Sciatic nerve (tissue), 2 donors: ENCODE measurements around the gene EMID1. TPM values are rescaled to one million over a fixed set of nuclear protein-coding genes. Genes with fewer than 3 reads are reported as not detected.

Experiments
- ATAC-seq: fragments of 200-7000 bp; cut with Tn5 transposase; one replicate; pipeline ENCODE4 v1.9.1; 2020; ENCODE audit warnings: mild to moderate bottlenecking, moderate library complexity
- DNase-seq: peaks from one replicate; pipeline ENCODE4 v3.0.0-alpha.2; 2020; ENCODE audit warnings: low spot score
- intact Hi-C: fragments of 100-400 bp; cut with DNase I; formaldehyde crosslinking; loops from one replicate; pipeline ENCODE4 v1.14.2; 2022
- total RNA-seq: library from RNA; stranded (reverse); fragmentation: NEBNext Ultra II Directional; extraction: Animal tissue kit (Norgen Biotek cat#: 25700); gene quantifications from one replicate; pipeline ENCODE4 v1.2.1, GENCODE V29; 2021
- donor health status: DM: no; HTN: no; CAD: no.
- donor health status: DM: no; HTN: no; CAD: no.

EMID1 gene
- total RNA-seq, 1 donor from 2014 or later, result 3.7 TPM

DNA sequence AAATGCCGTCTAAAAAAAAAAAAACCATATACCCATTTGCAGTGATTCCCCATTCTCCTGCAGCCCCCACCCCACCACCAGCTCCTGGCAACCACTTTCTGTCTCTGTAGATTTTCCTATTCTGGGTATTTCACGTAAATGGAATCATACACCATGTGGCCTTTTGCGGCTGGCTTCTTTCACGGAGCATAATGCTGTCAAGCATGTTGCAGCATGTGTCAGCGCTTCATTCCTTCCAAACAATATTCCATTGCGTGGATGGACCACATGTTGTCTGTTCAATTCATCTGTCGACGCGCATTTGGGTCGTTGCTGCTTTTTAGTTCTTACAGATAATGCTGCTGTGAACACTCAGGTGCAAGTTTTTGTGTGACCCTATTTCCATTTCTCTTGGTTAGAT lies 14.8 kb upstream of the EMID1 start:
- intact Hi-C loops, result no loop called here
- DNase-seq (no peak), ATAC-seq (no peak)

GRCh38 chr22:29193021-29193420 lies 12.7 kb upstream of the EMID1 start:
- intact Hi-C loops, result no loop called here
- ATAC-seq (no peak), DNase-seq (no peak)

- DNase-seq (no peak), ATAC-seq (no peak)
- intact Hi-C loops, result no loop called here
Measured at GRCh38 chr22:29194184-29194583, 11.5 kb upstream of the EMID1 start.

- intact Hi-C loops, result no loop called here
- DNase-seq (no peak), ATAC-seq (peak; percentile 26)
Measured at GRCh38 chr22:29195118-29195963, 10.4 kb upstream of the EMID1 start.

- intact Hi-C loops, result no loop called here
- no peak for DNase-seq
- no peak for ATAC-seq
Measured at GRCh38 chr22:29195964-29196666, 9.6 kb upstream of the EMID1 start.

- intact Hi-C loops, result no loop called here
- ATAC-seq (no peak), DNase-seq (no peak)
Measured at GRCh38 chr22:29197096-29197495, 8.6 kb upstream of the EMID1 start.

GRCh38 chr22:29198240-29198639 lies 7.5 kb upstream of the EMID1 start:
- intact Hi-C loops, result no loop called here
- DNase-seq (no peak), ATAC-seq (no peak)

DNA sequence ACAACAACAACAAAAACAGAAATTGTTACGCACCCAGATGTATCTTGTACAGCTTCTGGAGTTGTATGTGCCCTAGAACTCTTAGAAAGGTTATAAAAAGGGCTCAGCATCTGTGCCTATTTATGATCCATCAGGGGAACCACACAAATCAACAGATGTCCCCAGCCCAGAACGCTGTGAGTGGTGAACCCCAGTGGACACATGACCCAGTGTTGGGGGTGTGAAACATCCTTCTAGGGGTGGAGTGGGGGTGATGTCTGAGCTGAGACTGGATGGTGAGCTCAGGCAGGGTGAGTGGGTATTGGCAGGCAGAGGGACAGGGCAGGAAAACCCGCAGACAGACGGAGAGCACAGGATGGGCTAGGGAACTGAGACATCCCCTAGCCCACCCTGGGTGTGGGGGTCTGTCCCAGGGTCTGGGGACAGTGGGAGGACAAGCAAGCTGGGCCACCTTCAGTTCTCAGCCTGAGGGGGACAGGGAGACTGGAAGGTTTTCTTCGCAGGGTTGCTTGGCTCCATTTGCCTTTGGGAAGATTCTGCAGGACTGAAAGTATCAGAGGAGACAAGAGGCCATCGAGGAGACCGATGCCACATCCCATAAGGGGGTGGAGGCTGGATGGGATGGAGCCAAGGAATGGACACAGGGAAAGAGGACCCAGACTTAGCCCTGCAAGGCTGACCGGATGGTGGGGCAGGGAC lies 5.8 kb upstream of the EMID1 start:
- intact Hi-C loops, result no loop called here
- ATAC-seq (no peak), DNase-seq (no peak)

DNA sequence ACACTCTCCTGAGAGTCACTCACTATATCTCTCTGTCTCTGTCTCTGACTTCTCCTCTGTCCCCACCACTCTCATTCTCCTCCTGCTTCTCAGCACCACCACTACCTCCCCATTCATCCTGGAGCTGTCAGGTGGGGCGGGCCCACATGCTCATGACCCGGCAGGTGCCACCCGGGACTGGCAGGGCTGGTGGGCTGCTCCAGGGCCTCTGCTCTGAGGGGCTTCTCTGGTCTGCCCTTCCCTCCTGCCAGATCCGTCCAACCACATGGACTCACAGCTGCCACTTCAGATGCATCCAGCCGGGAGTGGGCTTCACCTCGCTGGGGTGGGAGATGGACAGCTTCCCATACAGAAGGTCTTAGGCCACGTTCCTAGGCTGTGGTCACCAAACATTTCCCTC lies 4.8 kb upstream of the EMID1 start:
- no peak for DNase-seq
- ATAC-seq, result no peak
- intact Hi-C loops, result no loop called here

DNA sequence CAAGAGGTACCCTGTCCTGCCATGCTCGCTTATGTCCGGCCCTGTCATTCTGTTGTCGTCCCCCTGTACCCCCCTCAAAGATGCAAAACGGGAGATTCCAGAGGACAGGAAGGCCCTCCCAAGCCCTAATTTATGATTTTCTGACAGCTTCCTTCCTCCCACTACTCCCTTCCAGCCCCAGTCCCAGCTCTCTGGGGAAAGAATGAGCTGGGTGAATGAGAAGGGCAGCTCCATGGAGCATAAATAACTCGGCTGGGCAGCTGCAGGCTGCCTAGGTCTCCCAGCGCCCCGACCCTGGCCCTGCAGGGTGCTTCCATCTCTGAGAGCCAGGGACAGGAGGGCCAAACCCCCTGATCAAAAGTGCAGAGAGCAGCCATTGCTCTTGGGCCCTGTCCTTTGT lies 3.9 kb upstream of the EMID1 start:
- ATAC-seq (no peak), DNase-seq (no peak)
- intact Hi-C loops, result no loop called here

- intact Hi-C loops, result no loop called here
- DNase-seq (peak; percentile 75), ATAC-seq (peak; percentile 58)
Measured at GRCh38 chr22:29202212-29203192, 3.2 kb upstream of the EMID1 start.

DNA sequence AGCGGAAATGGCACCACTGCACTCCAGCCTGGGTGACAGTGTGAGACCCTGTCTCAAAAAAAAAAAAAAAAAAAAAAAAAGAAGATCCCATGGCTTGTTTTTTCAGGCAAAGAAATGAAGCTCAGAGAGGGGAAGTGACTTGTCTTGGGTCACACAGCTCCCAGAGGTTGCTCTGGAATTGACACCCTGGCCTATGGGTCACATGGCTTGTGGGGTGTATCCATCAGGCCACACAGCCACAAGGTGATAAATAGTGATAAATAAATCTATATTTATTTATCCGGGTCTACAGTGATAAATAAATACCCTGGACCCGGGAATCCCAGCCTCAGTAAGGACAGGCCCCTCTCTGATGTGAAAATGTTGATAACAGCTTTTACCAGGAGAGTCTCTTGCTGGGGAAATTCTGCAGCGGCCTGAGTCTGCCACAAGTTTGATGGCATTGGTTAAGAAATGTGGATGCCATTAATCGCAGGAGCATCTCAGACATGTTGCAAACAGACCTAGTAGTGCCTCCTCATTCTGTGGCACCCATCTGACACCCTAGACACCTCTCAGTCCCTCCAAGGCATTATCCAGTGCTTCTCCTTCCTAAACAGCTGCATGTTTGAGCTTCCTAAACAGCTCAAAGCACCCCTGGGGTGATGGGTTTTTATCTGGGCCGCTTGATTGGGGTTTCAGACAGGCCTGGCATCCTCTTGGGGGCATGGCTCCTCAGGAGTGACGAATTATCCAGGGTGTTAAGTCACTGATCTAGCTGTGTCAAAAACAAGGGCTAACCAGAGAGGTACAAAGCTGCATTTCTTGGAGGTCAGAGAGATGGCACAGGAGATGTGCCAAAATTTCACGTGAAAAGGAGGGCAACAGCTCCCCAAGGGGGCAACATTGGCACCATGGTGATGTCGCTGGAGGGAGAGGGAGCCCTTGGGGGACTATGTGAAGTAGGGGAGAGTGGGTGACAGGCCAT lies 1.9 kb upstream of the EMID1 start:
- intact Hi-C loops, result no loop called here
- no peak for DNase-seq
- ATAC-seq, result no peak

DNA sequence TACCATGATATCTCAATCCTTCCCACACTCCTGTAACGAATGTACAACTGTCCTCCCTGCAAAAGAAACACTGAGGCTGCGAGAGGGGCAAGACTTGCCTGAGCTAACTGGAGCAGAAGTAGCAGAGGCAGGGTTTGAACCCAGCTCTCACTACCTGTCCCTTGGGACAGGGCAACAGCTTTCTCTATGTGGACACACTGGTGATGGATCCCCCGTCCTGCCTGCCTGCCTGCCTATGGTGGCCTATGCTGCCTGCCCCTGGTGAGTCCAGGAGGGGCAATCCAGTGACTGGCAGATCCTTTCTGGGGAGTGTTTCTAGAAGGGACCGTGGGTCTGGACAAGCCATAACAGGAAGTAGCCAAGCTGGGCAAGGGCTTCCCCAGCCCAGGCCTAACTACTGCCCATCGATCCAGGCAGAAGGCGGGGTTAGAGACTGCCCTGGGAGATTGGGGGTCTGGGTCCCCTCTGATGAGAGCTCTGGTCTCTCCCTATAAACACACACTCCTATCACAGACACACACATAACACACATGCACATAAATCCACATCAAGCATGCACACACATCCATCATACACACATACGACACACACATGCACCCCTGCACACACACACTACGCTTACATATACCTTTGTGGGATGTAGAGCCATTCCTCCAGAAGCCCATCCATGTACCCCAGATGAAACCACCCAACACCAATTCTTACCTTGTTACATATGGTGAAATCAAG lies 1.1 kb upstream of the EMID1 start:
- peak; percentile 5 for ATAC-seq
- intact Hi-C loops, result no loop called here

GRCh38 chr22:29205252-29205593 lies 473 bp upstream of the EMID1 start:
- intact Hi-C loops, result no loop called here
- DNase-seq, result no peak
- no peak for ATAC-seq

More for the DNA sequence above, 1.1 kb upstream of the EMID1 start:
- DNase-seq, result no peak

DNA sequence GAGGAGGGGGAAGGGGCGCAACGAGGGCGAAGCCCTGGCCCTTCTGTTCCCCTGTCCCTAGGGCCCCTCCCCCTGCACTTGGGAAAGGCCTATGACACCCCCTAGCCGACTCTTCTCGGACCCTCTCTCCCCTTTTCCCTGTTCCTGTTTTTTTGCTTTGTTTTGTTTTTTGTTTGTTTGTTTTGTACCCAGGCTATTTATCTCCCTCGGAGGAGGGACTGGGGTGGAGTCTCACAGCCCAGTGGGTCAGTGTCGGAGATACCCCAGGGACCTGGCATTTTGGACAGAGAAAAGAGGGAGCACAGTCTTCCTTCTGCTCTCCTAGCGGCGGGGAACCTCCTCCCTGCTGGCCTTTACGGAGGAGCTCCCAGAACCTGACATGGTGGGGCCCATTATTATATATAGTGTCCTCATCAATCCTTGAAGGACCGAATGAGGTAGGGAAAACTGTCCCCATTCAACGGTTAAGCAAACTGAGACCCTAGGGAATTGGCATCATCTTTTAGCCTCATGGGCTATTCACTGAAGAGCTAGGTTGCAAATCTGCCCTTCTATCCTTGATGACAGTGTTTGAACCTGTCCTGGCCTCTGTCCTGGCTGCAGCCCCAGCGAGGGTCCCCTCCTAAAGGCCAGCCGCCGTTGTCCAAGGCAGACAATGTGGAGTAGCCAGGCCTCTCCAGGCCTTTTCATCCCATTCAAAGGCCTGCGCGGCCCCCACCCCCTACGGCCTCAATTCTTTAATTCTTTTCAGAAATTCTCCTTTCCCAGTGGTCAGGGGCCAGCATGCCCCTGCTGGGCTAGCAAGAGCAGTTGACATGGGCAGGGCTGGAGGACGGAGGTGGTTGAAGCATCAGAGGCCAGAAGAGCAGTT lies 911 bp downstream of the EMID1 start:
- ATAC-seq, result no peak
- intact Hi-C loops, result no loop called here
- no peak for DNase-seq

DNA sequence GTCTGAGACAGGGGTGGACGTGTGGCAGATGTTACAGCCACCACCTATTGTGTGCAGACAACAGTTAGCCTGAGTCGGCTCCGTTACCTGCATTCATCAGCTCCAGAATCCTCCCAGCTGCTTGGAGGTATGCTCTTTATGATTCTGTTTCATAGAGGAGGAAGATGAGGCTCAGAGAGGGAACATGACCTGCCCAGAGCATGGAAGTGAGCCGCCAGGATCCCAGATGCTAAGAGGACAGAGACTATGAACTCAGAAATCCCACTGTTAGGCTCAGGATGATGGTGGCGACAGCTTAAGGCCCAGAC lies 1.5 kb downstream of the EMID1 start:
- ATAC-seq (no peak), DNase-seq (no peak)
- intact Hi-C loops, result no loop called here
